NK-92 (cell line): ENCODE measurements around the gene HES5.

Experiments
- DNase-seq: peaks from one replicate; lab custom pipeline; 2025; ENCODE audit not compliant: unreplicated experiment; lab: John Stamatoyannopoulos, UW

The HES5 gene

GRCh38 chr1:2501820-2502119 is 28.3 kb downstream of the HES5 start:
- DNase-seq: no peak

GRCh38 chr1:2501041-2501819 is 28.8 kb downstream of the HES5 start:
- DNase-seq: no peak

GRCh38 chr1:2499986-2500596 is 30.0 kb downstream of the HES5 start:
- DNase-seq: no peak

GRCh38 chr1:2499260-2499659 is 30.8 kb downstream of the HES5 start:
- no peak for DNase-seq

GRCh38 chr1:2498648-2499047 is 31.4 kb downstream of the HES5 start:
- no peak for DNase-seq

- DNase-seq: no peak
These were observed 32.2 kb downstream of the HES5 start for GRCh38 chr1:2497891-2498290.

- no peak for DNase-seq
These were observed 33.3 kb downstream of the HES5 start for GRCh38 chr1:2496746-2497145.

- no peak for DNase-seq
These were observed 33.9 kb downstream of the HES5 start for GRCh38 chr1:2496087-2496622.

- DNase-seq: no peak
These were observed 34.5 kb downstream of the HES5 start for GRCh38 chr1:2495546-2495945.

GRCh38 chr1:2495026-2495425 is 35.0 kb downstream of the HES5 start:
- DNase-seq: no peak

GRCh38 chr1:2494323-2494693 is 35.8 kb downstream of the HES5 start:
- no peak for DNase-seq

GRCh38 chr1:2493691-2494322 is 36.3 kb downstream of the HES5 start:
- no peak for DNase-seq

- no peak for DNase-seq
These were observed 36.8 kb downstream of the HES5 start for GRCh38 chr1:2493218-2493617.

- no peak for DNase-seq
These were observed 38.0 kb downstream of the HES5 start for GRCh38 chr1:2492091-2492490.

GRCh38 chr1:2489615-2490014 is 40.4 kb downstream of the HES5 start:
- DNase-seq: no peak

GRCh38 chr1:2488688-2489087 is 41.4 kb downstream of the HES5 start:
- DNase-seq: no peak

GRCh38 chr1:2486558-2486957 is 43.5 kb downstream of the HES5 start:
- no peak for DNase-seq

GRCh38 chr1:2486041-2486440 is 44.0 kb downstream of the HES5 start:
- DNase-seq: no peak

GRCh38 chr1:2483970-2484369 is 46.1 kb downstream of the HES5 start:
- no peak for DNase-seq

- no peak for DNase-seq
These were observed 47.0 kb downstream of the HES5 start for GRCh38 chr1:2483026-2483425.

GRCh38 chr1:2482588-2482987 is 47.5 kb downstream of the HES5 start:
- no peak for DNase-seq

GRCh38 chr1:2481885-2482284 is 48.2 kb downstream of the HES5 start:
- no peak for DNase-seq
